OCI-LY3 (cell line): ENCODE results near the gene CXCR5.
A peak's percentile ranks its signal among the peaks of the same experiment; 100 is the strongest.

ENCODE experiments used
- H2AFZ ChIP-seq: fragments of 200-600, 300-600 bp; shearing (Covaris generic); 2 replicates; pipeline ENCODE4 v1.6.0; 2014; ENCODE audit warnings: antibody characterized with exemption, low read depth, low read length
- H3K27ac ChIP-seq: fragments of 200-600, 300-600 bp; sonication (generic); 2 replicates; pipeline ENCODE4 v1.5.1; 2014; ENCODE audit warnings: mild to moderate bottlenecking, low read length, moderate library complexity, mixed read lengths
- H3K27me3 ChIP-seq: fragments of 200-600, 300-600 bp; sonication (generic); 2 replicates; pipeline ENCODE4 v1.6.1; 2014; ENCODE audit warnings: low read depth, low read length, mixed read lengths
- H3K36me3 ChIP-seq: fragments of 200-600, 300-600 bp; sonication (generic); replicated peaks from 2 replicates; pipeline ENCODE3; 2014; ENCODE audit warnings: low read depth, low read length, mixed read lengths
- H3K4me1 ChIP-seq: fragments of 300-600, 200-600 bp; sonication (generic); 2 replicates; pipeline ENCODE4 v1.6.1; 2014; ENCODE audit warnings: low read length, mixed read lengths
- H3K4me2 ChIP-seq: fragments of 200-600, 300-600 bp; sonication (generic); 2 replicates; pipeline ENCODE4 v1.6.1; 2014; ENCODE audit warnings: low read length, mixed read lengths
- H3K4me3 ChIP-seq: fragments of 300-600, 200-600 bp; sonication (generic); 2 replicates; pipeline ENCODE4 v1.5.1; 2014; ENCODE audit warnings: antibody characterized with exemption, mild to moderate bottlenecking, low read length, moderate library complexity
- H3K79me2 ChIP-seq: fragments of 300-600, 200-600 bp; shearing (Covaris generic); 2 replicates; pipeline ENCODE4 v1.6.1; 2014; ENCODE audit warnings: mild to moderate bottlenecking, low read length, mixed read lengths
- H3K9ac ChIP-seq: fragments of 300-600, 200-600 bp; shearing (Covaris generic); 2 replicates; pipeline ENCODE4 v1.6.0; 2014; ENCODE audit warnings: mild to moderate bottlenecking, low read length, moderate library complexity
- H3K9me3 ChIP-seq: fragments of 200-600, 300-600 bp; shearing (Covaris generic); 2 replicates; pipeline ENCODE4 v1.6.1; 2014; ENCODE audit warnings: low read length, mixed read lengths; ENCODE audit not compliant: insufficient read depth
- H4K20me1 ChIP-seq: fragments of 200-600, 300-600 bp; sonication (generic); 2 replicates; pipeline ENCODE4 v1.6.1; 2016; ENCODE audit warnings: low read length, mixed read lengths; ENCODE audit not compliant: insufficient read depth
- CTCF ChIP-seq: fragments of 200-600, 300-600 bp; sonication (generic); IDR thresholded peaks from 2 replicates; pipeline ENCODE4 v1.5.1; 2014; ENCODE audit warnings: antibody characterized with exemption, low read length, low read depth
- EZH2phosphoT487 ChIP-seq: fragments of 200-600 bp; shearing (Covaris generic); IDR thresholded peaks from 2 replicates; pipeline ENCODE4 v1.6.1; 2018; ENCODE audit warnings: antibody characterized with exemption, mixed run types, low read depth

The CXCR5 gene

GRCh38 chr11:118888398-118888797 is 4.7 kb downstream of the CXCR5 start:
- Histone ChIP-seq H3K4me1 (peaks cover 74% of the 10 kb centered on the region), H3K4me3 (peak overlapping the region; percentile 89), H3K79me2 (peaks cover 98% of the 10 kb centered on the region), H3K27me3 (no peaks in the 10 kb centered on the region), H3K9me3 (no peaks in the 10 kb centered on the region), H2AFZ (no peak overlapping the region), H3K27ac (peak overlapping the region; percentile 95), H4K20me1 (peaks cover 66% of the 10 kb centered on the region), H3K4me2 (peak overlapping the region; percentile 76), H3K36me3 (peaks cover 79% of the 10 kb centered on the region), H3K9ac (peak overlapping the region; percentile 98; the same call in 1 of the 2 replicates)
- TF ChIP-seq CTCF, result no peak
- no peak for TF ChIP-seq EZH2phosphoT487

GRCh38 chr11:118889797-118890196 is 6.1 kb downstream of the CXCR5 start:
- H3K9me3 ChIP-seq, result no peaks in the 10 kb centered on the region
- H3K27ac ChIP-seq, result peak overlapping the region; percentile 95
- peak overlapping the region; percentile 89 for H3K4me3 ChIP-seq
- H3K4me2 ChIP-seq, result peak overlapping the region; percentile 76
- no peaks in the 10 kb centered on the region for H3K27me3 ChIP-seq
- H3K79me2 ChIP-seq, result peaks cover 100% of the 10 kb centered on the region
- H3K4me1 ChIP-seq, result peaks cover 88% of the 10 kb centered on the region
- H3K9ac ChIP-seq, result no peak overlapping the region; the same call in 1 of the 2 replicates
- no peak overlapping the region for H2AFZ ChIP-seq
- TF ChIP-seq CTCF (no peak), EZH2phosphoT487 (no peak)
- H4K20me1 ChIP-seq, result peaks cover 80% of the 10 kb centered on the region
- peaks cover 83% of the 10 kb centered on the region for H3K36me3 ChIP-seq

- Histone ChIP-seq H2AFZ (no peak overlapping the region), H3K36me3 (peaks cover 72% of the 10 kb centered on the region), H3K79me2 (peaks cover 92% of the 10 kb centered on the region), H3K9ac (no peak overlapping the region), H3K4me1 (peaks cover 99% of the 10 kb centered on the region), H3K4me2 (peak overlapping the region; percentile 50), H3K4me3 (0 out of 2 replicates have a peak overlapping the region, but pooled peaks have one; percentile 13), H3K27ac (peak overlapping the region; percentile 74), H3K27me3 (no peaks in the 10 kb centered on the region), H3K9me3 (no peaks in the 10 kb centered on the region), H4K20me1 (peaks cover 99% of the 10 kb centered on the region)
- TF ChIP-seq EZH2phosphoT487, result no peak
- no peak for TF ChIP-seq CTCF
Measured at GRCh38 chr11:118892514-118892913, 8.8 kb downstream of the CXCR5 start.

- Histone ChIP-seq H3K9ac (no peak overlapping the region), H2AFZ (no peak overlapping the region)
Measured at GRCh38 chr11:118892964-118893363, 9.3 kb downstream of the CXCR5 start.

More at GRCh38 chr11:118892964-118893363, 9.3 kb downstream of the CXCR5 start:
- Histone ChIP-seq H3K4me1 (peaks cover 99% of the 10 kb centered on the region), H3K36me3 (peaks cover 68% of the 10 kb centered on the region), H3K79me2 (peaks cover 88% of the 10 kb centered on the region), H3K9me3 (no peaks in the 10 kb centered on the region), H3K27ac (peak overlapping the region; percentile 67), H3K4me2 (peak overlapping the region; percentile 75), H3K4me3 (no peak overlapping the region), H4K20me1 (peaks cover 99% of the 10 kb centered on the region), H3K27me3 (no peaks in the 10 kb centered on the region)
- TF ChIP-seq EZH2phosphoT487 (no peak), CTCF (no peak)
